Measurements from ENCODE around the gene SPEF2. TPM values are rescaled to one million over a fixed set of nuclear protein-coding genes. Genes with fewer than 3 reads are reported as not detected.

Gene SPEF2
- total RNA-seq, 1 experiment from 2014 or later: 8.0 TPM

DNA sequence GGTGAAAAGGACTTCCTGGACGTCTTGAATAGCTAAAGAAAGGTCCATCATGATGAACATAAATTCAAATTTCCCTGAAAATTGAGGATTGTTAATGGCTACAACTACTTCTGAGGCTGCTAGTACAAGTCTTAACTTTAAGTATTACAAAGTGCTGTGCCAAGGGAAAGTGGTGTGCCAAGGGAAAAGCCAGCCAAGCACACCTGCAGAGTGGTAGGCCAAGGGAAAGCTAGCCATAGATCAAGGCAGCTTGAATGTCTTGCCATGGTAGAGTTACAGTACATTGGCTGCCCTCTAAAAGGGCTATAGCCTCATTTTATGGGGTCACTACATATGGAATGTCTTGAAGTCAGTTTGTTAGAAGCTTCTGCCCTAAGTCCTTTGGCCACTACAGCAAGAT is 64.2 kb downstream of the SPEF2 start:
- Mint-ChIP-seq H3K27me3 (ENCODE audit: unreplicated experiment) (no peaks in the 10 kb centered on the region), H3K4me3 (ENCODE audit: low read depth, unreplicated experiment) (no peak overlapping the region), H3K9me3 (ENCODE audit: low read depth, unreplicated experiment) (no peaks in the 10 kb centered on the region), H3K27ac (ENCODE audit: unreplicated experiment) (no peak overlapping the region), H3K36me3 (ENCODE audit: insufficient read depth, unreplicated experiment) (no peaks in the 10 kb centered on the region), H3K4me1 (ENCODE audit: low read depth, unreplicated experiment) (no peaks in the 10 kb centered on the region)
- intact Hi-C loops (cut with micrococcal nuclease; ENCODE audit: unreplicated experiment): no loop called here
- TF ChIP-seq CTCF (IDR thresholded peaks at IDR 0.05; ENCODE audit: unreplicated experiment): no peak
- no peak for DNase-seq
- no TSS peak for BruUV-seq (replicated peaks)
- CTCF ChIA-PET: no interaction called here

DNA sequence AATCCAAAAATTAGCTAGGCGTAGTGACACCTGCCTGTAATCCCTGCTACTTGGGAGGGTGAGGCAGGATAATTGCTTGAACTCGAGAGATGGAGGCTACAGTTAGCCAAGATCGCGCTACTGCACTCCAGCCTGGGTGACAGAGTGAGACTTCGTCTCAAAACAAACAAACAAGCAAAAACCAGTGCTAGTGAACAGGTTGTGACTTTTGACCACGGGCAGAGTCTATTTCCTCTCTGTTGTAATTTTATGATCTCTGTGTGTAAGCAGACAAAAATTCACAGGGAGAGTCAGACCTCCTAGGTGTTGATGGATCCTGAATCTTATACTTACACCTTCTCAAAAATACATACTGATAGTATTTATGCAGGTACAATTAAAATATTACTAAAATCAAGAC is 65.8 kb downstream of the SPEF2 start:
- Mint-ChIP-seq H3K36me3 (ENCODE audit: insufficient read depth, unreplicated experiment) (no peaks in the 10 kb centered on the region), H3K4me1 (ENCODE audit: low read depth, unreplicated experiment) (no peaks in the 10 kb centered on the region), H3K9me3 (ENCODE audit: low read depth, unreplicated experiment) (no peaks in the 10 kb centered on the region), H3K4me3 (ENCODE audit: low read depth, unreplicated experiment) (no peak overlapping the region), H3K27ac (ENCODE audit: unreplicated experiment) (no peak overlapping the region), H3K27me3 (ENCODE audit: unreplicated experiment) (no peaks in the 10 kb centered on the region)
- CTCF ChIA-PET: no interaction called here
- intact Hi-C loops (cut with micrococcal nuclease; ENCODE audit: unreplicated experiment): no loop called here
- BruUV-seq (replicated peaks): no TSS peak
- DNase-seq: no peak
- no peak for TF ChIP-seq CTCF (IDR thresholded peaks at IDR 0.05; ENCODE audit: unreplicated experiment)

DNA sequence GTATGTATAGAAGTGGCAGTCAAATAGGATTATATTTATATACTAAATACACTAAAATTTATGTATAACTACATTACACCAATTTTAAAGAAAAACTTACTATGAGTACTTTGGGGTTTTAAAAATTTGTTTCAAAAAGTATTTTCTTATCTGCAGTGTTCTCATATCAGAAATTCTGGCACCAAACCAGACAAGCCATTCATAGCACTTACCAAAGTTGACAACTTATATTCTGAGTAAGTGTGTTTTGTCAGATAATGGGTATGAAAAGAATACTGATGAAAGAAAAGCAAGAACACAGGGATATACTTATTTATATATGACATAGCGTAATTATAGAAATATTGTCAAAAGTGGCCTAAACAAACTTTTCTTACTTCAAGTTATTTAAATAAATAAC is 67.5 kb downstream of the SPEF2 start:
- no TSS peak for BruUV-seq (replicated peaks)
- no peaks in the 10 kb centered on the region for H3K4me1 Mint-ChIP-seq (ENCODE audit: low read depth, unreplicated experiment)
- no peak for DNase-seq
- no peak overlapping the region for H3K4me3 Mint-ChIP-seq (ENCODE audit: low read depth, unreplicated experiment)
- intact Hi-C loops (cut with micrococcal nuclease; ENCODE audit: unreplicated experiment): no loop called here
- CTCF ChIA-PET: no interaction called here
- no peaks in the 10 kb centered on the region for H3K27me3 Mint-ChIP-seq (ENCODE audit: unreplicated experiment)
- TF ChIP-seq CTCF (IDR thresholded peaks at IDR 0.05; ENCODE audit: unreplicated experiment): no peak
- H3K27ac Mint-ChIP-seq (ENCODE audit: unreplicated experiment): no peak overlapping the region
- no peaks in the 10 kb centered on the region for H3K9me3 Mint-ChIP-seq (ENCODE audit: low read depth, unreplicated experiment)
- H3K36me3 Mint-ChIP-seq (ENCODE audit: insufficient read depth, unreplicated experiment): no peaks in the 10 kb centered on the region

DNA sequence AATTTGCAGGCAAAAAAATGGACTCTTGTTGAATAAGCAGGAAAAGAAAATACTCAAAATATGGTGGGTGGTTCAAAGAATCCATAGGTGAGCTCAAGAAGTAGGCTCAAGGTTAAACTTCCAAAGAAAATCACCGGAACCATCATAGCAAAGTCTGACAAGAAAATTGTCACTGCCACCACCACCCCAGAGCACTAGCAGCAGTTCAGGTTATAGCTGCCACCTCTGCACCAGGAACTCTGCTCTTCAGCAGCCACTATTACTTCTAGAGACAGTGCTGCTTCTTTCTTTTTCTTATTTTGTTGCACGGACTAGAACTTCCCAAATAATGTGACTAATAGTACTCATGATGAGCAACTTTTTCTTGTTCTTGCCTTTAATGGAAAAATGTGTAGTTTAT is 70.3 kb downstream of the SPEF2 start:
- CTCF ChIA-PET: no interaction called here

More for the DNA sequence above, 70.3 kb downstream of the SPEF2 start:
- Mint-ChIP-seq H3K9me3 (ENCODE audit: low read depth, unreplicated experiment) (peaks cover 3% of the 10 kb centered on the region), H3K27ac (ENCODE audit: unreplicated experiment) (no peak overlapping the region), H3K36me3 (ENCODE audit: insufficient read depth, unreplicated experiment) (no peaks in the 10 kb centered on the region), H3K4me3 (ENCODE audit: low read depth, unreplicated experiment) (no peak overlapping the region), H3K4me1 (ENCODE audit: low read depth, unreplicated experiment) (no peaks in the 10 kb centered on the region), H3K27me3 (ENCODE audit: unreplicated experiment) (no peaks in the 10 kb centered on the region)
- DNase-seq: no peak
- no peak for TF ChIP-seq CTCF (IDR thresholded peaks at IDR 0.05; ENCODE audit: unreplicated experiment)
- BruUV-seq (replicated peaks): no TSS peak
- intact Hi-C loops (cut with micrococcal nuclease; ENCODE audit: unreplicated experiment): no loop called here

Data from Calu3 (cell line).